Sigmoid colon (tissue), 7 donors: Measurements from ENCODE around the gene KCNQ5. TPM values are rescaled to one million over a fixed set of nuclear protein-coding genes. Genes with fewer than 3 reads are reported as not detected.

Source experiments
- DNase-seq: peaks from one replicate; pipeline ENCODE4 v3.0.0-alpha.2; 2019
- H3K27ac ChIP-seq, 4 donors: fragments of 200-600 bp; sonication (generic); one replicate each; pipeline ENCODE4 v1.5.1; 2016 to 2019; ENCODE audit warnings: mild to moderate bottlenecking in 1 of 4
- H3K27me3 ChIP-seq, 3 donors: fragments of 200-600 bp; sonication (generic); one replicate each; pipeline ENCODE4 v1.5.1; 2019; ENCODE audit warnings: mild to moderate bottlenecking in 1 of 3
- H3K36me3 ChIP-seq, 4 donors: fragments of 200-600 bp; sonication (generic); one replicate each; pipeline ENCODE4 v1.5.1; 2016 to 2019
- H3K4me1 ChIP-seq, 4 donors: fragments of 200-600 bp; sonication (generic); one replicate each; pipeline ENCODE4 v1.5.1; 2017 to 2019
- H3K4me3 ChIP-seq, 4 donors: fragments of 200-600 bp; sonication (generic); one replicate each; pipeline ENCODE4 v1.5.1; 2017 to 2019; ENCODE audit warnings: mild to moderate bottlenecking in 2 of 4, moderate library complexity in 1 of 4
- H3K9me3 ChIP-seq, 4 donors: fragments of 200-600 bp in 3 of 4; sonication (generic) in 3 of 4; one replicate each; pipeline versions ENCODE4 v1.5.1 to v1.6.1; 2013 to 2019
- CTCF ChIP-seq, 4 experiments: fragments of 450-650 bp in 3 of 4; fragments of 200-600 bp in 1 of 4; IDR thresholded peaks; one replicate each; pipeline ENCODE4 v1.5.1; 2016 to 2019; ENCODE audit warnings: antibody characterized with exemption in 4 of 4, mild to moderate bottlenecking in 3 of 4, moderate library complexity in 2 of 4
- EP300 ChIP-seq, 4 donors: sonication (generic); formaldehyde crosslinking; IDR thresholded peaks; one replicate each; pipeline ENCODE4 v1.6.1; 2017; ENCODE audit warnings: antibody characterized with exemption in 4 of 4
- POLR2A ChIP-seq, 2 donors: fragments of 450-650 bp; IDR thresholded peaks; one replicate each; pipeline ENCODE4 v1.6.1; 2016; ENCODE audit warnings: antibody characterized with exemption in 2 of 2, mild to moderate bottlenecking in 2 of 2, moderate library complexity in 2 of 2
- POLR2AphosphoS5 ChIP-seq, 4 donors: sonication (generic); formaldehyde crosslinking; IDR thresholded peaks; one replicate each; pipeline ENCODE4 v1.6.1; 2017; ENCODE audit warnings: antibody characterized with exemption in 4 of 4
- WGBS, 2 donors: extraction: QIAGEN DNeasy Blood & Tissue Kit; methylation state at CpG; one replicate each; pipeline ENCODE4 v1.1.7; 2013; 5-methylcytosine and 5-hydroxymethylcytosine counted together
- intact Hi-C: fragments of 100-400 bp; cut with DNase I; formaldehyde crosslinking; loops from one replicate; pipeline ENCODE4 v1.15.1; 2023
- polyA plus RNA-seq, 3 donors: library from polyadenylated mRNA; stranded (reverse); fragments of 200-250 nt; gene quantifications; one replicate each; pipeline ENCODE4 v1.2.3, GENCODE V29; 2013
- total RNA-seq, 4 donors: library from RNA; depleted of rRNA; stranded (reverse); fragments of >200 nt; gene quantifications; one replicate each; pipeline ENCODE4 v1.1.0, GENCODE V29; 2016
- donor health status: healthy with polysubstance abuse.
- donor health status: Bipolar disorder and iron deficiency.
- donor health status: healthy.

KCNQ5 gene
- total and polyA plus RNA-seq, 7 donors: 0.49 to 2.1 (median 1.1) TPM; not detected in 2

GRCh38 chr6:72855471-72855870 lies 233.6 kb downstream of the KCNQ5 start:
- no peaks in the 10 kb centered on the region for H3K36me3 ChIP-seq
- H3K4me3 ChIP-seq: no peak overlapping the region
- WGBS, 2 donors: 83 to 89% methylated on average over 2 of the region's 2 CpGs
- intact Hi-C loops: no loop called here
- DNase-seq: no peak
- H3K9me3 ChIP-seq: no peaks in the 10 kb centered on the region
- no peak overlapping the region for H3K27ac ChIP-seq
- no peaks in the 10 kb centered on the region for H3K27me3 ChIP-seq
- no peaks in the 10 kb centered on the region for H3K4me1 ChIP-seq
- TF ChIP-seq POLR2AphosphoS5 (IDR thresholded peaks at IDR 0.05): no peak
- no peak for TF ChIP-seq POLR2A (IDR thresholded peaks at IDR 0.05)
- no peak for TF ChIP-seq CTCF (IDR thresholded peaks at IDR 0.05)
- TF ChIP-seq EP300 (IDR thresholded peaks at IDR 0.05): no peak

GRCh38 chr6:72856801-72857200 lies 234.9 kb downstream of the KCNQ5 start:
- no peaks in the 10 kb centered on the region for H3K27me3 ChIP-seq
- DNase-seq: no peak
- no peak overlapping the region for H3K27ac ChIP-seq
- peaks cover 0 to 9% (median 5%) of the 10 kb centered on the region in 4 donors for H3K4me1 ChIP-seq
- intact Hi-C loops: no loop called here
- TF ChIP-seq CTCF (IDR thresholded peaks at IDR 0.05) (no peak), POLR2AphosphoS5 (IDR thresholded peaks at IDR 0.05) (no peak), EP300 (IDR thresholded peaks at IDR 0.05) (no peak), POLR2A (IDR thresholded peaks at IDR 0.05) (no peak)
- H3K9me3 ChIP-seq: no peaks in the 10 kb centered on the region
- H3K4me3 ChIP-seq: no peak overlapping the region
- 65 to 91% methylated on average over 3 of the region's 3 CpGs for WGBS, 2 donors
- H3K36me3 ChIP-seq: no peaks in the 10 kb centered on the region

GRCh38 chr6:72857791-72858585 lies 236.1 kb downstream of the KCNQ5 start:
- H3K27ac ChIP-seq: no peak overlapping the region
- DNase-seq: no peak
- no peak overlapping the region for H3K4me3 ChIP-seq
- TF ChIP-seq POLR2AphosphoS5 (IDR thresholded peaks at IDR 0.05) (no peak), CTCF (IDR thresholded peaks at IDR 0.05) (no peak), EP300 (IDR thresholded peaks at IDR 0.05) (no peak)
- no peaks in the 10 kb centered on the region for H3K9me3 ChIP-seq
- intact Hi-C loops: no loop called here
- H3K36me3 ChIP-seq: no peaks in the 10 kb centered on the region
- WGBS, 2 donors: 79 to 80% methylated on average over 4 of the region's 4 CpGs
- no peaks in the 10 kb centered on the region for H3K27me3 ChIP-seq
- peaks cover 0 to 21% (median 13%) of the 10 kb centered on the region in 4 donors for H3K4me1 ChIP-seq

- Histone ChIP-seq H3K4me1 (peaks cover 0 to 27% (median 14%) of the 10 kb centered on the region in 4 donors), H3K9me3 (no peaks in the 10 kb centered on the region), H3K36me3 (no peaks in the 10 kb centered on the region), H3K4me3 (no peak overlapping the region), H3K27ac (no peak overlapping the region), H3K27me3 (no peaks in the 10 kb centered on the region)
- WGBS, 2 donors: 61 to 64% methylated on average over 2 of the region's 2 CpGs
- no peak for DNase-seq
- intact Hi-C loops: no loop called here
- TF ChIP-seq POLR2A (IDR thresholded peaks at IDR 0.05): no peak
- TF ChIP-seq CTCF (IDR thresholded peaks at IDR 0.05): no peak
- TF ChIP-seq POLR2AphosphoS5 (IDR thresholded peaks at IDR 0.05): no peak
- no peak for TF ChIP-seq EP300 (IDR thresholded peaks at IDR 0.05)
Observed at GRCh38 chr6:72861059-72861458, 239.2 kb downstream of the KCNQ5 start.
